Thyroid gland (tissue), 4 donors: Measurements from ENCODE around the gene TSHZ2.

Source experiments
- CTCF ChIP-seq, 6 experiments: fragments of 200-600 bp in 3 of 6; fragments of 450-650 bp in 3 of 6; sonication (generic) in 3 of 6; IDR thresholded peaks; one replicate each; pipeline ENCODE4 v1.5.1; 2016 to 2019; ENCODE audit warnings: antibody characterized with exemption in 6 of 6, mild to moderate bottlenecking in 2 of 6, inconsistent platforms in 1 of 6, moderate library complexity in 1 of 6
- POLR2A ChIP-seq, 2 donors: fragments of 450-650 bp; IDR thresholded peaks; one replicate each; pipeline ENCODE4 v1.6.1; 2017; ENCODE audit warnings: antibody characterized with exemption in 2 of 2, mild to moderate bottlenecking in 2 of 2, moderate library complexity in 1 of 2

- TF ChIP-seq CTCF (IDR thresholded peaks at IDR 0.05): no peak
- TF ChIP-seq POLR2A (IDR thresholded peaks at IDR 0.05): no peak
Observed at GRCh38 chr20:53276143-53276542, 304.0 kb downstream of the TSHZ2 start.
